Measurements from ENCODE around the gene CTBP2. TPM values are rescaled to one million over a fixed set of nuclear protein-coding genes. Genes with fewer than 3 reads are reported as not detected.

The CTBP2 gene
- total RNA-seq, 4 donors from 2014 or later, result 41.8 to 55.9 (median 47.1) TPM

DNA sequence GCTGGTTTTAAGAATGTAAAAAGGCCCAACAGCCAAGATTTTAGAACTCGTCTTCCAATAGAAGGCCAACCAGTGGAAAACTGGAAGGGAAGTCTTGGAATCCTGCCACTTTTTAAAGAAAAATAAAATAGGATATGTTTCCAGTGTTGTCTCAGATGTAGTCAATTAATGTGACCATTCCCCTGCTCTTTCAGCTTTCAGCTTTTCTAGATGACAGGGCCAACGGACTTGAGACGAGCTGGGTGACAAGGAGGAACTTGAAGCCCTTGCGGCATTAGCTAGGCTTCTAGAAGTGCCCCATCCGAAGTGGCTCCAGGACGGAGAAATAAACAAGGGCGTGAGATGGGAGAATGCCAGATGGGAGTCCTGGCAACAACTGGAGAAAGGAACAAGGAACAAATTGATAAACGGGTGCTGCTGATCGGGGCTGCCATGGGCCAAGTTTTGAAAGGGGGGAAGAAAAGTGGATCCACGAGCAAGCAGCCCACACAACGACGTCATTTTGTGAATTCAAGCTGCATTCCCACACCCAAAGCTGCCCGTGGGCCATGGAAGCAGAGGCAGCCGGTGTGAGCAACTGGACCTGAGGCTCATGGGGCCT is 42.3 kb downstream of the CTBP2 start:
- Histone ChIP-seq H3K9me3 (no peaks in the 10 kb centered on the region), H3K36me3 (no peaks in the 10 kb centered on the region), H3K4me1 (peaks cover 27 to 96% (median 39%) of the 10 kb centered on the region in 3 donors), H3K4me3 (peak overlapping the region in 1 of 4 donors; percentile 5), H3K27me3 (no peaks in the 10 kb centered on the region), H3K27ac (peak overlapping the region in 3 of 4 donors; percentile 57 to 73 (median 66))
- WGBS, 2 donors, result 47 to 53% methylated on average over 13 to 14 of the region's 14 CpGs
- TF ChIP-seq, protein P1, sequence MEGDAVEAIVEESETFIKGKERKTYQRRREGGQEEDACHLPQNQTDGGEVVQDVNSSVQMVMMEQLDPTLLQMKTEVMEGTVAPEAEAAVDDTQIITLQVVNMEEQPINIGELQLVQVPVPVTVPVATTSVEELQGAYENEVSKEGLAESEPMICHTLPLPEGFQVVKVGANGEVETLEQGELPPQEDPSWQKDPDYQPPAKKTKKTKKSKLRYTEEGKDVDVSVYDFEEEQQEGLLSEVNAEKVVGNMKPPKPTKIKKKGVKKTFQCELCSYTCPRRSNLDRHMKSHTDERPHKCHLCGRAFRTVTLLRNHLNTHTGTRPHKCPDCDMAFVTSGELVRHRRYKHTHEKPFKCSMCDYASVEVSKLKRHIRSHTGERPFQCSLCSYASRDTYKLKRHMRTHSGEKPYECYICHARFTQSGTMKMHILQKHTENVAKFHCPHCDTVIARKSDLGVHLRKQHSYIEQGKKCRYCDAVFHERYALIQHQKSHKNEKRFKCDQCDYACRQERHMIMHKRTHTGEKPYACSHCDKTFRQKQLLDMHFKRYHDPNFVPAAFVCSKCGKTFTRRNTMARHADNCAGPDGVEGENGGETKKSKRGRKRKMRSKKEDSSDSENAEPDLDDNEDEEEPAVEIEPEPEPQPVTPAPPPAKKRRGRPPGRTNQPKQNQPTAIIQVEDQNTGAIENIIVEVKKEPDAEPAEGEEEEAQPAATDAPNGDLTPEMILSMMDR (IDR thresholded peaks at IDR 0.05), result no peak
- TF ChIP-seq POLR2A (IDR thresholded peaks at IDR 0.05), result no peak
- intact Hi-C loops (cut with DNase I), result no loop called here
- no peak for DNase-seq

DNA sequence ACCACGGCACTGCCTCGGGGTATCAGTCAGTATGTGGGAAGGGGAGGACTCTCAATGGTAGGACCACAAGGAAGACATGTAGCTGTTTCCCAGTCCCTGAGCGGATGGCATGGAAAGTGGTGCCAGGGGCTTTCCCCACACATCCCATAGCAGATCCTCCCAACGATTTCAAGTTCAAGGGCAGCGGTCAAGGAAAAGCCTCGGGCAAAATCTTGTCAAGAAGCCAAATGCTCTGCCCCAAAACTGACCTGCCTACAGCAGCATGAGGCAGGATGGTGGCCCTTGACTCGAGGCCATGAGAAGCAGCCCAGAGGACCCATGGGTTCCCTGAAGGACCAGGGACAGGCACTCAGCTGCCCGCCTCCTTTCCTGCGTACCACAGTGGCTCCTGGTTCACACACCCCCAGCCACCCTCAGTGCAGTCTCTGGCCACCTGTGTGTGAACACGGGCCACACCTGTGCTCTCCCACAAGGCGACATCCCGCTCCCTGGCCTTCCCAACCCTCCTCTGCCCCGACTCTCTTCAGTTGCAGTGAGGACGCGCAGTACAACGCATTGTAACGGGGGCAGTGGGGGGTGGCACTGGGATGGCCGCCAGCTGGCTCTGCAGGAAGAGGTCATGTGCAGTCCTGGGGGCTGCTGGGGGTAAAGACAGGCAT is 43.6 kb downstream of the CTBP2 start:
- Histone ChIP-seq H3K4me1 (peaks cover 27 to 82% (median 35%) of the 10 kb centered on the region in 3 donors), H3K27ac (peak overlapping the region in 2 of 4 donors; percentile 2 to 7)
- intact Hi-C loops (cut with DNase I), result no loop called here

DNA sequence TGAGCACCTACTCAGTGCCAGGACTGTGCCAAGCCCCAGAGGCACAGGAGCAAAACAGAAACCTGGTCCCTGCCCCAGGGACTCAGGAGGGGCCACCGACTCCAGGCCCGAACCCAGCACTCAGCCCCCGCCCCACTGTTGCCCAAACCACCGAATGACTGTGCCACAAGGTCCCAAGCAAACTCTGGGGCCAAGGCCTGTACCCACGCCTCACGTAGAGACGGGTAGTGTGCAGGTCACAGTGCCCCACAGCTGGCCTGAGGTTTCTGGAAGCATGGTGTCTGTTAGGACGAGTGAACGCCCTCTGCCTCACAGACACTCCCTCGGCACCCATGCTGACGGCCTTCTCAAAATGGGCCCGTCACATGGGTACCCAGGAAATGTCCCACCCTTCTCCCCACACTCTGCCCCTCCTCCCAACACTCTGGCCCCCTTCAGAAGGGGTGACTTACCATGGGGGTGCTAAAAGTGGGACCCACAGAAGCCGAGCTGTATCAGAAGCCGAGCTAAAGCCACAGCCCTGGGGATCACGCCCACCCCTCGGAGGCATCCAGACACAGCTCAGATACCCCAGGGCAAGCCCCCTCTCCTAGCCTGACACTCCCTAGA is 44.2 kb downstream of the CTBP2 start:
- H3K27ac ChIP-seq, result no peak overlapping the region
- intact Hi-C loops (cut with DNase I), result no loop called here
- H3K27me3 ChIP-seq, result no peaks in the 10 kb centered on the region
- no peak overlapping the region for H3K4me3 ChIP-seq
- DNase-seq, result no peak
- 91% methylated on average over 10 of the region's 16 CpGs; no CpG with 5 or more reads in 1 of the 2 donors for WGBS, 2 donors
- H3K9me3 ChIP-seq, result no peaks in the 10 kb centered on the region
- TF ChIP-seq, protein P1 (IDR thresholded peaks at IDR 0.05), result no peak
- TF ChIP-seq POLR2A (IDR thresholded peaks at IDR 0.05), result no peak
- H3K36me3 ChIP-seq, result no peaks in the 10 kb centered on the region
- peaks cover 27 to 76% (median 32%) of the 10 kb centered on the region in 3 donors for H3K4me1 ChIP-seq

More for the DNA sequence above, 43.6 kb downstream of the CTBP2 start:
- Histone ChIP-seq H3K27me3 (no peaks in the 10 kb centered on the region), H3K4me3 (no peak overlapping the region), H3K36me3 (no peaks in the 10 kb centered on the region), H3K9me3 (no peaks in the 10 kb centered on the region)
- DNase-seq, result no peak
- 78% methylated on average over 12 of the region's 18 CpGs; no CpG with 5 or more reads in 1 of the 2 donors for WGBS, 2 donors
- TF ChIP-seq, protein P1 (IDR thresholded peaks at IDR 0.05), result no peak
- no peak for TF ChIP-seq POLR2A (IDR thresholded peaks at IDR 0.05)

DNA sequence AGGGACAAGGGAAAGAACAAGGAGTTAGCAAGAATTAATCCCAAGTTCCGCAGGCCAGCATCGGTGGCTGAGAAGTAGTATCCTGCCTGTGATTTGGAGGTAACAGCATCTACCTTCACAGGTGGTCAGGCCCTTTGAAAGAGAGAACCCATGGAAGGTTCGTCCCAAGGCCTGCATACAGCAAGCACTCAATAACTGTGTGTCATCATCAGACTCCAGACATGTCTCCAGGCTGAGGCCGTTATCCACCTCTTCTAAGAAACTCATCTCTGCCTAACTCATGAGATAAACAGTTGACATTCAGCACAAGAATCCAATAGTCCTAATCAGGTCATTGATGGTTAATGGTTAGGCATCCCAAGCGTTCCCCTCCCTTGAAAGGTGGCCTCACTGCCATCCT is 45.0 kb downstream of the CTBP2 start:
- Histone ChIP-seq H3K27ac (no peak overlapping the region), H3K27me3 (no peaks in the 10 kb centered on the region), H3K4me3 (no peak overlapping the region), H3K36me3 (peaks cover 0 to 1% (median 0%) of the 10 kb centered on the region in 3 donors), H3K4me1 (peaks cover 20 to 69% (median 25%) of the 10 kb centered on the region in 3 donors), H3K9me3 (no peaks in the 10 kb centered on the region)
- 88 to 89% methylated on average over 3 to 5 of the region's 5 CpGs for WGBS, 2 donors
- intact Hi-C loops (cut with DNase I), result no loop called here
- TF ChIP-seq POLR2A (IDR thresholded peaks at IDR 0.05), result no peak
- TF ChIP-seq, protein P1 (IDR thresholded peaks at IDR 0.05), result no peak
- DNase-seq, result no peak
